HG02884 (cell line): Measurements from ENCODE around the gene IGSF21.

ENCODE experiments used
- ATAC-seq: cut with Tn5 transposase; IDR thresholded peaks from one replicate; pipeline ENCODE4 v1.9.1; 2021; ENCODE audit warnings: mild to moderate bottlenecking, moderate library complexity; ENCODE audit not compliant: unreplicated experiment

Gene IGSF21

GRCh38 chr1:18119289-18119688, 11.7 kb downstream of the IGSF21 start:
- ATAC-seq, result no peak

- no peak for ATAC-seq
These were observed 12.3 kb downstream of the IGSF21 start for GRCh38 chr1:18119771-18120377.

GRCh38 chr1:18120638-18121037, 13.0 kb downstream of the IGSF21 start:
- no peak for ATAC-seq

- no peak for ATAC-seq
These were observed 13.6 kb downstream of the IGSF21 start for GRCh38 chr1:18121072-18121820.

- ATAC-seq, result no peak
These were observed 15.9 kb downstream of the IGSF21 start for GRCh38 chr1:18123467-18123992.

- no peak for ATAC-seq
These were observed 17.4 kb downstream of the IGSF21 start for GRCh38 chr1:18124977-18125376.

- ATAC-seq, result no peak
These were observed 19.0 kb downstream of the IGSF21 start for GRCh38 chr1:18126616-18127015.

- ATAC-seq, result no peak
These were observed 20.7 kb downstream of the IGSF21 start for GRCh38 chr1:18128298-18128697.

GRCh38 chr1:18130356-18130755, 22.8 kb downstream of the IGSF21 start:
- no peak for ATAC-seq

GRCh38 chr1:18132022-18132710, 24.6 kb downstream of the IGSF21 start:
- no peak for ATAC-seq

- ATAC-seq, result no peak
These were observed 25.3 kb downstream of the IGSF21 start for GRCh38 chr1:18132711-18133541.

GRCh38 chr1:18134324-18135046, 26.9 kb downstream of the IGSF21 start:
- no peak for ATAC-seq

GRCh38 chr1:18137759-18138345, 30.3 kb downstream of the IGSF21 start:
- no peak for ATAC-seq

GRCh38 chr1:18139198-18139981, 31.8 kb downstream of the IGSF21 start:
- no peak for ATAC-seq

- no peak for ATAC-seq
These were observed 32.8 kb downstream of the IGSF21 start for GRCh38 chr1:18140411-18140810.

GRCh38 chr1:18141661-18142060, 34.1 kb downstream of the IGSF21 start:
- no peak for ATAC-seq

- no peak for ATAC-seq
These were observed 34.9 kb downstream of the IGSF21 start for GRCh38 chr1:18142471-18142870.

- ATAC-seq, result no peak
These were observed 35.4 kb downstream of the IGSF21 start for GRCh38 chr1:18142969-18143368.

GRCh38 chr1:18144062-18144461, 36.5 kb downstream of the IGSF21 start:
- no peak for ATAC-seq
